HG02623 (cell line): ENCODE results near the gene ZNF487.
"Not testable (repeated sequence)": the region's sequence is repeated elsewhere in the genome, so short reads cannot be mapped to it uniquely, and the experiment has no call there.

ENCODE experiments used
- ATAC-seq: cut with Tn5 transposase; IDR thresholded peaks from one replicate; pipeline ENCODE4 v1.9.1; 2021; ENCODE audit warnings: moderate library complexity; ENCODE audit not compliant: unreplicated experiment

ZNF487 gene

GRCh38 chr10:43430926-43431663 is 5.8 kb upstream of the ZNF487 start:
- ATAC-seq = no peak

- ATAC-seq = no peak
These were observed 395 bp downstream of the ZNF487 start for GRCh38 chr10:43437141-43437870.

GRCh38 chr10:43440463-43441134 is 3.7 kb downstream of the ZNF487 start:
- no peak for ATAC-seq

- ATAC-seq = no peak
These were observed 7.4 kb downstream of the ZNF487 start for GRCh38 chr10:43444323-43444722.

GRCh38 chr10:43444897-43445466 is 8.1 kb downstream of the ZNF487 start:
- ATAC-seq = no peak

- ATAC-seq = not testable (repeated sequence)
These were observed 9.5 kb downstream of the ZNF487 start for GRCh38 chr10:43446219-43447017.

GRCh38 chr10:43448742-43449141 is 11.8 kb downstream of the ZNF487 start:
- ATAC-seq = no peak

- ATAC-seq = no peak
These were observed 15.5 kb downstream of the ZNF487 start for GRCh38 chr10:43452356-43452914.

GRCh38 chr10:43453266-43453831 is 16.4 kb downstream of the ZNF487 start:
- ATAC-seq = no peak

- not testable (repeated sequence) for ATAC-seq
These were observed 17.1 kb downstream of the ZNF487 start for GRCh38 chr10:43454025-43454424.

GRCh38 chr10:43456561-43456960 is 19.6 kb downstream of the ZNF487 start:
- ATAC-seq = not testable (repeated sequence)

- no peak for ATAC-seq
These were observed 21.3 kb downstream of the ZNF487 start for GRCh38 chr10:43458227-43458626.

- ATAC-seq = peak; percentile 67
These were observed 25.0 kb downstream of the ZNF487 start for GRCh38 chr10:43461950-43462349.

- not testable (repeated sequence) for ATAC-seq
These were observed 28.3 kb downstream of the ZNF487 start for GRCh38 chr10:43465086-43465735.

GRCh38 chr10:43465736-43466120 is 28.8 kb downstream of the ZNF487 start:
- ATAC-seq = not testable (repeated sequence)

- ATAC-seq = no peak
These were observed 34.2 kb downstream of the ZNF487 start for GRCh38 chr10:43471146-43471545.

GRCh38 chr10:43471935-43472720 is 35.2 kb downstream of the ZNF487 start:
- no peak for ATAC-seq

GRCh38 chr10:43479275-43479674 is 42.4 kb downstream of the ZNF487 start:
- no peak for ATAC-seq
